T-helper 2 cell treated with Interferon-gamma antibody and Interleukin-4, amounts not matched to agents 100 ng/mL and 5 ng/mL, for 36 hours (primary cell): ENCODE results near the gene ABLIM2. TPM values are rescaled to one million over a fixed set of nuclear protein-coding genes. Genes with fewer than 3 reads are reported as not detected.

ENCODE experiments used
- intact Hi-C: fragments of 100-400 bp; cut with micrococcal nuclease; formaldehyde crosslinking; loops from one replicate; pipeline ENCODE4 v1.15.1; 2023
- total RNA-seq: library from RNA; stranded (reverse); gene quantifications from 2 replicates; pipeline ENCODE4 v1.2.3, GENCODE V29; 2022

Gene ABLIM2
- total RNA-seq, 1 donor from 2014 or later = 0.43 TPM

GRCh38 chr4:8105306-8106100 is 53.1 kb downstream of the ABLIM2 start:
- intact Hi-C loops = no loop called here

GRCh38 chr4:8104491-8105305 is 53.9 kb downstream of the ABLIM2 start:
- intact Hi-C loops = no loop called here

GRCh38 chr4:8103421-8104390 is 54.9 kb downstream of the ABLIM2 start:
- intact Hi-C loops = no loop called here

- intact Hi-C loops = no loop called here
Observed at GRCh38 chr4:8102831-8103230, 55.8 kb downstream of the ABLIM2 start.

GRCh38 chr4:8102076-8102355 is 56.6 kb downstream of the ABLIM2 start:
- intact Hi-C loops = no loop called here

- intact Hi-C loops = no loop called here
Observed at GRCh38 chr4:8101213-8102075, 57.2 kb downstream of the ABLIM2 start.

- intact Hi-C loops = no loop called here
Observed at GRCh38 chr4:8099981-8100464, 58.6 kb downstream of the ABLIM2 start.

GRCh38 chr4:8098506-8098905 is 60.1 kb downstream of the ABLIM2 start:
- intact Hi-C loops = no loop called here

GRCh38 chr4:8097721-8098345 is 60.8 kb downstream of the ABLIM2 start:
- intact Hi-C loops = no loop called here

- intact Hi-C loops = no loop called here
Observed at GRCh38 chr4:8097141-8097541, 61.5 kb downstream of the ABLIM2 start.

- intact Hi-C loops = no loop called here
Observed at GRCh38 chr4:8096690-8097061, 61.9 kb downstream of the ABLIM2 start.

GRCh38 chr4:8095956-8096689 is 62.5 kb downstream of the ABLIM2 start:
- intact Hi-C loops = no loop called here

- intact Hi-C loops = no loop called here
Observed at GRCh38 chr4:8093587-8094274, 64.9 kb downstream of the ABLIM2 start.

GRCh38 chr4:8092282-8092681 is 66.3 kb downstream of the ABLIM2 start:
- intact Hi-C loops = no loop called here

GRCh38 chr4:8090744-8091301 is 67.8 kb downstream of the ABLIM2 start:
- intact Hi-C loops = no loop called here

- intact Hi-C loops = no loop called here
Observed at GRCh38 chr4:8090312-8090711, 68.3 kb downstream of the ABLIM2 start.

- intact Hi-C loops = no loop called here
Observed at GRCh38 chr4:8089862-8090261, 68.8 kb downstream of the ABLIM2 start.

GRCh38 chr4:8088966-8089491 is 69.6 kb downstream of the ABLIM2 start:
- intact Hi-C loops = no loop called here
